K562 (cell line): ENCODE data around the gene GART. TPM values are rescaled to one million over a fixed set of nuclear protein-coding genes. Genes with fewer than 3 reads are reported as not detected.
A peak's percentile ranks its signal among the peaks of the same experiment; 100 is the strongest.

Experiments used
- CHD7 ChIP-seq: fragments of 200-600 bp; sonication (generic); IDR thresholded peaks from one replicate; pipeline ENCODE4 v1.6.1; 2012; ENCODE audit warnings: mild to moderate bottlenecking, low read depth, low read length, inconsistent platforms
- DLX4 ChIP-seq: fragments of 250-450 bp; sonication (Bioruptor Pico); IDR thresholded peaks from 2 replicates; pipeline ENCODE4 v1.6.1; 2021; ENCODE audit warnings: mild to moderate bottlenecking
- ESRRB ChIP-seq: fragments of 250-450 bp; sonication (Bioruptor Pico); IDR thresholded peaks from 2 replicates; pipeline ENCODE4 v1.5.0; 2020; ENCODE audit warnings: mild to moderate bottlenecking, moderate library complexity, borderline replicate concordance
- HIVEP1 ChIP-seq: fragments of 250-450 bp; sonication (Bioruptor Pico); IDR thresholded peaks from 2 replicates; pipeline ENCODE4 v1.4.0; 2020; ENCODE audit warnings: mild to moderate bottlenecking
- HNRNPUL1 ChIP-seq: fragments of 200-400 bp; formaldehyde crosslinking; IDR thresholded peaks from 2 replicates; pipeline ENCODE4 v1.6.1; 2017; ENCODE audit warnings: low read length
- KDM1A ChIP-seq, 2 experiments: fragments of 450-650 bp; IDR thresholded peaks; 2 replicates each; pipeline ENCODE4 v1.6.1; 2016; ENCODE audit warnings: mild to moderate bottlenecking in 2 of 2
- MCM5 ChIP-seq: fragments of 450-650 bp; IDR thresholded peaks from 2 replicates; pipeline ENCODE4 v1.6.1; 2016; ENCODE audit warnings: low read depth
- MTA3 ChIP-seq: fragments of 450-650 bp; formaldehyde crosslinking; IDR thresholded peaks from 2 replicates; pipeline ENCODE4 v1.6.1; 2017; ENCODE audit warnings: mild to moderate bottlenecking, borderline replicate concordance
- MTF1 ChIP-seq: fragments of 250-450 bp; sonication (Bioruptor Pico); IDR thresholded peaks from 2 replicates; pipeline ENCODE4 v1.9.0; 2021; ENCODE audit warnings: moderate library complexity, mild to moderate bottlenecking, inconsistent platforms, borderline replicate concordance
- NFIC ChIP-seq: fragments of 450-650 bp; IDR thresholded peaks from 2 replicates; pipeline ENCODE4 v1.6.1; 2017; ENCODE audit warnings: mild to moderate bottlenecking, inconsistent platforms
- PHB2 ChIP-seq: fragments of 450-650 bp; IDR thresholded peaks from 2 replicates; pipeline ENCODE4 v1.6.1; 2017; ENCODE audit warnings: low read depth
- ZC3H8 ChIP-seq: fragments of 450-650 bp; IDR thresholded peaks from 2 replicates; pipeline ENCODE4 v1.6.1; 2017
- ZNF174 ChIP-seq: fragments of 250-450 bp; sonication (Bioruptor Pico); IDR thresholded peaks from 2 replicates; pipeline ENCODE4 v1.4.0; 2020; ENCODE audit warnings: mild to moderate bottlenecking
- ZNF23 ChIP-seq: fragments of 250-450 bp; sonication (Bioruptor Pico); IDR thresholded peaks from 2 replicates; pipeline ENCODE4 v1.4.0; 2020; ENCODE audit warnings: mild to moderate bottlenecking
- ZNF274 ChIP-seq: IDR thresholded peaks from 2 replicates; pipeline ENCODE4 v1.6.1; 2011; ENCODE audit warnings: low read depth, mild to moderate bottlenecking, low read length, moderate library complexity, borderline replicate concordance
- polyA plus RNA-seq, 8 experiments: library from polyadenylated mRNA; depleted of rRNA in 4 of 8; stranded (reverse) in 5 of 8; unstranded in 3 of 8; fragments of >200 nt; fragmentation: Nextera tagmentation in 2 of 8; fragmentation: Illumina TruSeq in 1 of 8; extraction: Ambion mirVana in 2 of 8; extraction: Trizol in 1 of 8; gene quantifications; 2 replicates each; pipeline versions ENCODE4 v1.2.1 to v1.2.3, GENCODE V29; 2011 to 2014; ENCODE audit warnings: inconsistent platforms in 1 of 8, missing spikeins in 1 of 8
- total RNA-seq, 7 experiments: library from RNA; depleted of rRNA in 6 of 7; stranded (reverse); fragments of >200 nt in 6 of 7; fragmentation: Illumina TruSeq in 2 of 7; extraction: Trizol in 2 of 7; gene quantifications; 2 replicates each; pipeline versions ENCODE4 v1.2.1 to v1.2.3, GENCODE V29; 2011 to 2021; ENCODE audit warnings: low replicate concordance in 1 of 7

GART gene
- total and polyA plus RNA-seq, 9 of the 15 experiments (the other 6 are each of a cell fraction or from before 2014, with no cell fraction given): 141 to 429 (median 349) TPM

- TF ChIP-seq HNRNPUL1 (no peak), ZNF174 (no peak), HIVEP1 (CRISPR knock-in tag) (no peak), DLX4 (CRISPR knock-in tag) (no peak), NFIC (peak; percentile 47; the same call in 1 of the 2 replicates), ESRRB (CRISPR knock-in tag) (no peak), MCM5 (no peak), ZNF23 (CRISPR knock-in tag) (no peak), MTA3 (peak; percentile 79; the same call in 1 of the 2 replicates), ZC3H8 (no peak), KDM1A (IDR thresholded peaks at IDR 0.05) (no peak), PHB2 (no peak), MTF1 (no peak), ZNF274 (no peak), CHD7 (no peak)
Measured at GRCh38 chr21:33588485-33589335, 46.8 kb upstream of the GART start, which contains the start of gene DONSON (continued).
